Activated T-cell treated with anti-CD3 and anti-CD28 coated beads, Interleukin-2, amount 50 U/mL, for 72 hours (primary cell): ENCODE data around the gene DPPA4. TPM values are rescaled to one million over a fixed set of nuclear protein-coding genes. Genes with fewer than 3 reads are reported as not detected.
"Not testable (repeated sequence)": the region's sequence is repeated elsewhere in the genome, so short reads cannot be mapped to it uniquely, and the experiment has no call there.

Experiments used
- ATAC-seq, 2 donors: fragments of 150-1000 bp; cut with Tn5 transposase; replicated peaks in 1 of 2; 2 replicates each; pipeline ENCODE4 v1.10.0; 2021; ENCODE audit warnings: moderate library complexity in 2 of 2, mild to moderate bottlenecking in 1 of 2
- DNase-seq, 2 donors: peaks; one replicate each; pipeline ENCODE4 v3.0.0; 2021 to 2022; ENCODE audit warnings: mixed read lengths in 1 of 2
- H3K27ac Mint-ChIP-seq: one replicate; pipeline ENCODE4 v1.8.0; 2022; ENCODE audit warnings: mild to moderate bottlenecking, moderate library complexity, mixed read lengths
- H3K27me3 Mint-ChIP-seq: one replicate; pipeline ENCODE4 v1.8.0; 2022; ENCODE audit warnings: low read depth, mixed read lengths
- H3K36me3 Mint-ChIP-seq, 2 donors: one replicate each; pipeline ENCODE4 v1.8.0; 2022; ENCODE audit warnings: mixed read lengths in 2 of 2, mild to moderate bottlenecking in 1 of 2; ENCODE audit not compliant: insufficient read depth in 2 of 2
- H3K4me1 Mint-ChIP-seq: one replicate; pipeline ENCODE4 v1.8.0; 2022; ENCODE audit warnings: low read depth, mixed read lengths
- H3K4me3 Mint-ChIP-seq, 2 donors: one replicate each; pipeline ENCODE4 v1.8.0; 2022; ENCODE audit warnings: mild to moderate bottlenecking in 2 of 2, mixed read lengths in 2 of 2, moderate library complexity in 2 of 2
- H3K9me3 Mint-ChIP-seq, 2 donors: one replicate each; pipeline ENCODE4 v1.8.0; 2022; ENCODE audit warnings: mixed read lengths in 2 of 2
- total RNA-seq, 2 donors: library from RNA; stranded (reverse); gene quantifications; one replicate each; pipeline ENCODE4 v1.2.3, GENCODE V29; 2022

Gene DPPA4
- under 1 TPM; 0.37 to 0.86 TPM for total RNA-seq

- ATAC-seq = no peak
- DNase-seq = no peak
- Mint-ChIP-seq H3K9me3 (no peaks in the 10 kb centered on the region), H3K27ac (peak within 1 kb of the TSS; percentile 16), H3K36me3 (peaks cover 4% of the 10 kb centered on the region in 2 donors), H3K27me3 (peaks cover 39% of the 10 kb centered on the region), H3K4me3 (peak within 1 kb of the TSS; percentile 82 to 86), H3K4me1 (peaks cover 16% of the 10 kb centered on the region)
These were observed at the start of gene DPPA4 for GRCh38 chr3:109337393-109337792. DPPA4 (minus strand) TSS chr3:109337546; CDS start chr3:109337517, 29 bp downstream.

- no peaks in the 10 kb centered on the region for H3K4me1 Mint-ChIP-seq
- no peaks in the 10 kb centered on the region for H3K27me3 Mint-ChIP-seq
- DNase-seq (no peak), ATAC-seq (no peak)
- H3K4me3 Mint-ChIP-seq = no peak overlapping the region
- H3K27ac Mint-ChIP-seq = no peak overlapping the region
- H3K36me3 Mint-ChIP-seq = no peaks in the 10 kb centered on the region
- no peaks in the 10 kb centered on the region for H3K9me3 Mint-ChIP-seq
These were observed 48.3 kb upstream of the DPPA4 start for GRCh38 chr3:109385442-109386318.

- no peaks in the 10 kb centered on the region for H3K4me1 Mint-ChIP-seq
- no peaks in the 10 kb centered on the region for H3K27me3 Mint-ChIP-seq
- H3K36me3 Mint-ChIP-seq = no peaks in the 10 kb centered on the region
- no peaks in the 10 kb centered on the region for H3K9me3 Mint-ChIP-seq
- no peak for ATAC-seq
- H3K4me3 Mint-ChIP-seq = no peak overlapping the region
- DNase-seq = no peak
- no peak overlapping the region for H3K27ac Mint-ChIP-seq
These were observed 46.8 kb upstream of the DPPA4 start for GRCh38 chr3:109384164-109384563.

GRCh38 chr3:109382588-109382987, 45.2 kb upstream of the DPPA4 start:
- no peak overlapping the region for H3K4me3 Mint-ChIP-seq
- ATAC-seq = no peak
- H3K4me1 Mint-ChIP-seq = no peaks in the 10 kb centered on the region
- no peaks in the 10 kb centered on the region for H3K36me3 Mint-ChIP-seq
- no peak for DNase-seq
- no peaks in the 10 kb centered on the region for H3K9me3 Mint-ChIP-seq
- no peak overlapping the region for H3K27ac Mint-ChIP-seq
- H3K27me3 Mint-ChIP-seq = no peaks in the 10 kb centered on the region

- no peak for ATAC-seq
- Mint-ChIP-seq H3K27ac (no peak overlapping the region), H3K4me3 (no peak overlapping the region), H3K36me3 (no peaks in the 10 kb centered on the region), H3K9me3 (no peaks in the 10 kb centered on the region), H3K27me3 (no peaks in the 10 kb centered on the region), H3K4me1 (no peaks in the 10 kb centered on the region)
- no peak for DNase-seq
These were observed 38.6 kb upstream of the DPPA4 start for GRCh38 chr3:109375975-109376374.

- H3K9me3 Mint-ChIP-seq, H3K27me3 Mint-ChIP-seq, H3K4me3 Mint-ChIP-seq, ATAC-seq, DNase-seq, H3K27ac Mint-ChIP-seq, H3K4me1 Mint-ChIP-seq, H3K36me3 Mint-ChIP-seq: not testable (repeated sequence)
These were observed 37.1 kb upstream of the DPPA4 start for GRCh38 chr3:109374434-109374833.

- H3K9me3 Mint-ChIP-seq = no peaks in the 10 kb centered on the region
- DNase-seq = no peak
- no peak for ATAC-seq
- H3K27me3 Mint-ChIP-seq = no peaks in the 10 kb centered on the region
- no peak overlapping the region for H3K4me3 Mint-ChIP-seq
- no peaks in the 10 kb centered on the region for H3K36me3 Mint-ChIP-seq
- H3K27ac Mint-ChIP-seq = no peak overlapping the region
- H3K4me1 Mint-ChIP-seq = no peaks in the 10 kb centered on the region
These were observed 36.6 kb upstream of the DPPA4 start for GRCh38 chr3:109373933-109374332.

GRCh38 chr3:109372639-109373038, 35.3 kb upstream of the DPPA4 start:
- no peaks in the 10 kb centered on the region for H3K4me1 Mint-ChIP-seq
- ATAC-seq = no peak
- H3K36me3 Mint-ChIP-seq = no peaks in the 10 kb centered on the region
- no peak overlapping the region for H3K27ac Mint-ChIP-seq
- no peak overlapping the region for H3K4me3 Mint-ChIP-seq
- H3K9me3 Mint-ChIP-seq = no peaks in the 10 kb centered on the region
- no peaks in the 10 kb centered on the region for H3K27me3 Mint-ChIP-seq
- no peak for DNase-seq

- ATAC-seq (no peak), DNase-seq (no peak)
- Mint-ChIP-seq H3K9me3 (no peaks in the 10 kb centered on the region), H3K36me3 (no peaks in the 10 kb centered on the region), H3K4me3 (no peak overlapping the region), H3K27me3 (no peaks in the 10 kb centered on the region), H3K27ac (no peak overlapping the region), H3K4me1 (no peaks in the 10 kb centered on the region)
These were observed 32.2 kb upstream of the DPPA4 start for GRCh38 chr3:109369510-109369909.

GRCh38 chr3:109364088-109364487, 26.7 kb upstream of the DPPA4 start:
- no peak overlapping the region for H3K27ac Mint-ChIP-seq
- no peaks in the 10 kb centered on the region for H3K36me3 Mint-ChIP-seq
- H3K9me3 Mint-ChIP-seq = no peaks in the 10 kb centered on the region
- H3K4me1 Mint-ChIP-seq = no peaks in the 10 kb centered on the region
- H3K4me3 Mint-ChIP-seq = no peak overlapping the region
- no peaks in the 10 kb centered on the region for H3K27me3 Mint-ChIP-seq
- no peak for DNase-seq
- ATAC-seq = no peak

GRCh38 chr3:109363634-109364033, 26.3 kb upstream of the DPPA4 start:
- H3K36me3 Mint-ChIP-seq = no peaks in the 10 kb centered on the region
- no peaks in the 10 kb centered on the region for H3K4me1 Mint-ChIP-seq
- ATAC-seq (no peak), DNase-seq (no peak)
- H3K27ac Mint-ChIP-seq = no peak overlapping the region
- H3K27me3 Mint-ChIP-seq = no peaks in the 10 kb centered on the region
- H3K4me3 Mint-ChIP-seq = no peak overlapping the region
- H3K9me3 Mint-ChIP-seq = no peaks in the 10 kb centered on the region

- no peak overlapping the region for H3K27ac Mint-ChIP-seq
- H3K36me3 Mint-ChIP-seq = no peaks in the 10 kb centered on the region
- ATAC-seq (no peak), DNase-seq (no peak)
- H3K4me3 Mint-ChIP-seq = no peak overlapping the region
- no peaks in the 10 kb centered on the region for H3K27me3 Mint-ChIP-seq
- no peaks in the 10 kb centered on the region for H3K4me1 Mint-ChIP-seq
- H3K9me3 Mint-ChIP-seq = no peaks in the 10 kb centered on the region
These were observed 25.5 kb upstream of the DPPA4 start for GRCh38 chr3:109362823-109363222.

GRCh38 chr3:109358809-109359208, 21.5 kb upstream of the DPPA4 start:
- not testable (repeated sequence) for H3K27me3 Mint-ChIP-seq, ATAC-seq, H3K36me3 Mint-ChIP-seq, DNase-seq, H3K4me3 Mint-ChIP-seq, H3K9me3 Mint-ChIP-seq, H3K27ac Mint-ChIP-seq, H3K4me1 Mint-ChIP-seq
